ENCODE measurements around the gene DSG3.

DNA sequence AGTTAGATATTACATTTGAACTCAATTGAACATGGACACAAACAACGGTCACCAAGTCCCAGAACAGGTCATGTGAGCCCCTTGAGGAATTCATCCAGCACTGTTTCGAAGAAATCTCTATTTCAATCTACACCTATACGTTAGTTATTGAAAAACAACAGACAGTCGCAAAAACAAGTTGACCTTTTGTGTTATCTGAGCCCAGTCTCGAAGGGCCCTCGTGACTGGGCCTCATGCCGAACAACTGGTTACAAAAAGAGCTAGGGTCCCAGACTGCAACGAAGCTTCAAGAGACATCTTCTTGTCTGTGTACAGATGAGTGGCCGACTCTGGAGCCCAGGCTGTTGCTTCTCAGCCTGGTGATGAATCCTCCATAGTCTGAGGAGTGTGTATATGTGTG is 45.1 kb downstream of the DSG3 start:
- TF ChIP-seq, protein P1, sequence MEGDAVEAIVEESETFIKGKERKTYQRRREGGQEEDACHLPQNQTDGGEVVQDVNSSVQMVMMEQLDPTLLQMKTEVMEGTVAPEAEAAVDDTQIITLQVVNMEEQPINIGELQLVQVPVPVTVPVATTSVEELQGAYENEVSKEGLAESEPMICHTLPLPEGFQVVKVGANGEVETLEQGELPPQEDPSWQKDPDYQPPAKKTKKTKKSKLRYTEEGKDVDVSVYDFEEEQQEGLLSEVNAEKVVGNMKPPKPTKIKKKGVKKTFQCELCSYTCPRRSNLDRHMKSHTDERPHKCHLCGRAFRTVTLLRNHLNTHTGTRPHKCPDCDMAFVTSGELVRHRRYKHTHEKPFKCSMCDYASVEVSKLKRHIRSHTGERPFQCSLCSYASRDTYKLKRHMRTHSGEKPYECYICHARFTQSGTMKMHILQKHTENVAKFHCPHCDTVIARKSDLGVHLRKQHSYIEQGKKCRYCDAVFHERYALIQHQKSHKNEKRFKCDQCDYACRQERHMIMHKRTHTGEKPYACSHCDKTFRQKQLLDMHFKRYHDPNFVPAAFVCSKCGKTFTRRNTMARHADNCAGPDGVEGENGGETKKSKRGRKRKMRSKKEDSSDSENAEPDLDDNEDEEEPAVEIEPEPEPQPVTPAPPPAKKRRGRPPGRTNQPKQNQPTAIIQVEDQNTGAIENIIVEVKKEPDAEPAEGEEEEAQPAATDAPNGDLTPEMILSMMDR (IDR thresholded peaks at IDR 0.05), result no peak
- no peak for TF ChIP-seq ZFX (IDR thresholded peaks at IDR 0.05; ENCODE audit: borderline replicate concordance)

Data from 22Rv1 (cell line).